K562 (cell line): ENCODE data around the gene SHANK1. TPM values are rescaled to one million over a fixed set of nuclear protein-coding genes. Genes with fewer than 3 reads are reported as not detected.
A peak's percentile ranks its signal among the peaks of the same experiment; 100 is the strongest.

ENCODE experiments used
- ATAC-seq: fragments of 200-7000 bp; cut with Tn5 transposase; 3 replicates; pipeline ENCODE4 v1.9.1; 2020; ENCODE audit warnings: moderate library complexity
- BruUV-seq: library from RNA; stranded (reverse); fragments of 400-500 nt; replicated peaks from 2 replicates; lab custom pipeline; 2021; lab: Mats Ljungman, UMichigan
- CTCF ChIA-PET: fragments of 300-600 bp; formaldehyde crosslinking; extraction: SDS; loops from one replicate; lab custom pipeline; 2021; ENCODE audit warnings: low intra/inter-chr PET ratio; lab: Yijun Ruan, JAX
- POLR2A ChIA-PET: fragments of 300-600, 350-650 bp; sonication (Branson Sonifier 250); formaldehyde crosslinking; extraction: SDS; loops from one replicate; lab custom pipeline; 2021; ENCODE audit warnings: antibody characterized with exemption, inconsistent platforms; lab: Yijun Ruan, JAX
- DNase-seq, 4 experiments: peaks; one replicate each; pipeline versions ENCODE4 v3.0.0 to v3.0.0-alpha.2; 2011 to 2018; ENCODE audit warnings: low spot score in 3 of 4, mixed read lengths in 3 of 4; ENCODE audit errors: extremely low read depth in 1 of 4
- FAIRE-seq: peaks from 2 replicates; lab custom pipeline; 2011; peaks lifted over from hg19 to GRCh38; lab: Jason Lieb, UNC
- H2AFZ ChIP-seq: 2 replicates; pipeline ENCODE4 v1.6.0; 2011; ENCODE audit warnings: low read depth, low read length, control low read depth, inconsistent platforms
- H3K27ac ChIP-seq: fragments of 200-600 bp; 3 replicates; pipeline ENCODE4 v1.8.0; 2011; ENCODE audit warnings: low read depth, mild to moderate bottlenecking, control low read depth, inconsistent platforms, low read length, moderate library complexity, mixed read lengths; ENCODE audit errors: extremely low read depth
- H3K27me3 ChIP-seq, 2 experiments: fragments of 300-600 bp in 1 of 2; 2 replicates in 1 of 2; 3 replicates in 1 of 2; pipeline versions ENCODE4 v1.6.0 to v1.8.0; 2011; ENCODE audit warnings: inconsistent platforms in 2 of 2, low read length in 2 of 2, mild to moderate bottlenecking in 1 of 2, mixed read lengths in 1 of 2, moderate library complexity in 1 of 2; ENCODE audit not compliant: control insufficient read depth in 2 of 2, insufficient read depth in 2 of 2
- H3K36me3 ChIP-seq: fragments of 300-600 bp; 3 replicates; pipeline ENCODE4 v1.8.0; 2011; ENCODE audit warnings: mild to moderate bottlenecking, low read length, inconsistent platforms; ENCODE audit not compliant: control insufficient read depth, insufficient read depth
- H3K4me1 ChIP-seq, 2 experiments: fragments of 200-600 bp in 1 of 2; replicated peaks in 1 of 2; 2 replicates in 1 of 2; 3 replicates in 1 of 2; pipeline versions ENCODE4 v1.5.1 to v1.8.0; 2011; ENCODE audit warnings: inconsistent platforms in 2 of 2, low read length in 2 of 2, mild to moderate bottlenecking in 1 of 2, mixed read lengths in 1 of 2, moderate library complexity in 1 of 2; ENCODE audit not compliant: control insufficient read depth in 2 of 2, insufficient read depth in 2 of 2
- H3K4me2 ChIP-seq: 2 replicates; pipeline ENCODE4 v1.6.1; 2011; ENCODE audit warnings: low read length, control low read depth, inconsistent platforms, mixed read lengths; ENCODE audit not compliant: insufficient read depth
- H3K4me3 ChIP-seq: fragments of 200-600 bp; sonication (generic), shearing (Covaris generic); 2 replicates; pipeline ENCODE4 v1.5.1; 2016; ENCODE audit warnings: control low read depth, inconsistent platforms
- H3K79me2 ChIP-seq: fragments of 200-600 bp; 3 replicates; pipeline ENCODE4 v1.8.0; 2011; ENCODE audit warnings: low read length, inconsistent platforms; ENCODE audit not compliant: control insufficient read depth, insufficient read depth
- H3K9ac ChIP-seq, 2 experiments: 2 replicates each; pipeline versions ENCODE4 v1.6.0 to v1.6.1; 2011; ENCODE audit warnings: low read depth in 2 of 2, low read length in 2 of 2, control low read depth in 1 of 2, inconsistent platforms in 1 of 2, mild to moderate bottlenecking in 1 of 2, mixed read lengths in 1 of 2; ENCODE audit not compliant: insufficient read depth in 1 of 2
- H3K9me1 ChIP-seq: one replicate; pipeline ENCODE4 v1.6.0; 2011; ENCODE audit warnings: inconsistent platforms, mild to moderate bottlenecking, low read length, moderate library complexity; ENCODE audit not compliant: control insufficient read depth, insufficient read depth
- H3K9me3 ChIP-seq: replicated peaks from 2 replicates; pipeline ENCODE4 v1.5.1; 2011; ENCODE audit warnings: low read depth, low read length, inconsistent platforms; ENCODE audit not compliant: control insufficient read depth, insufficient read depth
- H4K20me1 ChIP-seq: replicated peaks from 2 replicates; pipeline ENCODE4 v1.6.1; 2011; ENCODE audit warnings: low read length, inconsistent platforms, mixed read lengths; ENCODE audit not compliant: control insufficient read depth, insufficient read depth
- BMI1 ChIP-seq: fragments of 150-350 bp; IDR thresholded peaks from 2 replicates; pipeline ENCODE4 v1.6.1; 2014; ENCODE audit warnings: low read length
- BRD4 ChIP-seq: fragments of 200-600 bp; sonication (generic); IDR thresholded peaks from 2 replicates; pipeline ENCODE4 v1.6.1; 2017; ENCODE audit warnings: inconsistent platforms
- FOXP1 ChIP-seq: sonication (generic); formaldehyde crosslinking; IDR thresholded peaks from 2 replicates; pipeline ENCODE4 v1.8.0; 2022; ENCODE audit warnings: mild to moderate bottlenecking, missing genetic modification reagents
- HDGF ChIP-seq: fragments of 450-650 bp; IDR thresholded peaks from 2 replicates; pipeline ENCODE4 v1.6.1; 2016
- MTF1 ChIP-seq: fragments of 250-450 bp; sonication (Bioruptor Pico); IDR thresholded peaks from 2 replicates; pipeline ENCODE4 v1.9.0; 2021; ENCODE audit warnings: moderate library complexity, mild to moderate bottlenecking, inconsistent platforms, borderline replicate concordance
- MYBL2 ChIP-seq, 2 experiments: fragments of 450-650 bp in 1 of 2; sonication (generic) in 1 of 2; formaldehyde crosslinking in 1 of 2; IDR thresholded peaks; 2 replicates each; pipeline versions ENCODE4 v1.6.1 to v1.8.1; 2017 to 2022; ENCODE audit warnings: borderline replicate concordance in 1 of 2, inconsistent platforms in 1 of 2, low read depth in 1 of 2, mild to moderate bottlenecking in 1 of 2, missing genetic modification reagents in 1 of 2, moderate library complexity in 1 of 2
- POLR2G ChIP-seq: fragments of 200-400 bp; formaldehyde crosslinking; IDR thresholded peaks from 2 replicates; pipeline ENCODE4 v1.6.1; 2017; ENCODE audit warnings: low read depth, mild to moderate bottlenecking, antibody characterized with exemption, low read length, moderate library complexity
- ZBTB2 ChIP-seq: fragments of 450-650 bp; IDR thresholded peaks from 2 replicates; pipeline ENCODE4 v1.6.1; 2016; ENCODE audit warnings: antibody characterized with exemption
- ZFP91 ChIP-seq: sonication (generic); formaldehyde crosslinking; IDR thresholded peaks from 2 replicates; pipeline ENCODE4 v1.8.0; 2022; ENCODE audit warnings: mild to moderate bottlenecking, missing genetic modification reagents
- ZNF431 ChIP-seq: sonication (generic); formaldehyde crosslinking; IDR thresholded peaks from 2 replicates; pipeline ENCODE4 v1.8.0; 2022; ENCODE audit warnings: mild to moderate bottlenecking, missing genetic modification reagents
- WGBS: fragments of 100-300 bp; shearing (Covaris generic); methylation state at CpG from one replicate; pipeline ENCODE4 v1.1.6; 2016; ENCODE audit warnings: low coverage, mixed read lengths; ENCODE audit not compliant: insufficient coverage; ENCODE audit errors: missing lambda C conversion rate; 5-methylcytosine and 5-hydroxymethylcytosine counted together
- in situ Hi-C: fragments of 300-500 bp; cut with MboI; formaldehyde crosslinking; loops from 4 replicates; pipeline ENCODE4 v1.15.0; 2018; ENCODE audit warnings: inconsistent platforms, mixed read lengths
- intact Hi-C: fragments of 100-400 bp; cut with micrococcal nuclease; formaldehyde crosslinking; loops from 2 replicates; pipeline ENCODE4 v1.14.2; 2022
- polyA plus RNA-seq, 8 experiments: library from polyadenylated mRNA; depleted of rRNA in 4 of 8; stranded (reverse) in 5 of 8; unstranded in 3 of 8; fragments of >200 nt; fragmentation: Nextera tagmentation in 2 of 8; fragmentation: Illumina TruSeq in 1 of 8; extraction: Ambion mirVana in 2 of 8; extraction: Trizol in 1 of 8; gene quantifications; 2 replicates each; pipeline versions ENCODE4 v1.2.1 to v1.2.3, GENCODE V29; 2011 to 2014; ENCODE audit warnings: inconsistent platforms in 1 of 8, missing spikeins in 1 of 8
- total RNA-seq, 7 experiments: library from RNA; depleted of rRNA in 6 of 7; stranded (reverse); fragments of >200 nt in 6 of 7; fragmentation: Illumina TruSeq in 2 of 7; extraction: Trizol in 2 of 7; gene quantifications; 2 replicates each; pipeline versions ENCODE4 v1.2.1 to v1.2.3, GENCODE V29; 2011 to 2021; ENCODE audit warnings: low replicate concordance in 1 of 7
- TF ChIP-seq, protein P1 (sequence below): fragments of 250-450 bp; sonication (Bioruptor Pico); IDR thresholded peaks from 2 replicates; pipeline ENCODE4 v1.5.0; 2020; ENCODE audit warnings: mild to moderate bottlenecking
- TF ChIP-seq, protein P2 (sequence below): fragments of 450-650 bp; formaldehyde crosslinking; IDR thresholded peaks from 2 replicates; pipeline ENCODE4 v1.4.0; 2020; ENCODE audit warnings: mild to moderate bottlenecking, moderate library complexity

SHANK1 gene
- total and polyA plus RNA-seq, 9 of the 15 experiments (the other 6 are each of a cell fraction or from before 2014, with no cell fraction given): 0.33 to 1.3 (median 0.55) TPM; not detected in 2

GRCh38 chr19:50741179-50741933 is 21.8 kb upstream of the SHANK1 start (continued):
- TF ChIP-seq ZBTB2: no peak; the same call in 1 of the 2 replicates
- TF ChIP-seq BRD4: no peak

DNA sequence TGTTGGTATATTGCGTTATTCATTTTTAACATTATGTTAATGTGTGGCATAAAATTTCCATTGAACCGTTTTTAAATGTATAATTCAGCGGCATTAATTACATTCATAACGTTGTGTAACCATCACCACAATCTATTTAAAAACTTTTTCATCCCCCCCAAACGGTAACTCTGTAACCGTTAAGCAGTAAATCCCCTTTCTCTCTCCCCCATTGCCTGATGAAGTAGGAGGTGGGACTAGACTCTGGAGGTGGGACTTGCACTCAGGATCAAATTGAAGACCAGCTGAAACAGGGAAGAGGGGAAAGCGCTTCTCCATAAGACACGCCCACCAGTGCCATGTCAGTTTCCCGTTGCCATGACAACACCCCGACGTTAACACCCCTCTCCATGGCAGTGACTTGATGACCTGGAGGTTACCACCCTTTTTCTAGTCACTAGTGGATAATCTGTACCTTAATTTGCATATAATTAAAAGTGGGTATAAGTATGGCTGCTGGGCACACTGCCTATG is 20.4 kb upstream of the SHANK1 start:
- Histone ChIP-seq H3K36me3 (no peaks in the 10 kb centered on the region), H3K4me2 (peak overlapping the region; percentile 57), H3K4me1 (peaks cover 55 to 59% of the 10 kb centered on the region in 2 experiments), H3K9ac (peak overlapping the region in 1 of 2 experiments; percentile 36; a peak in 2 of 4 replicates), H4K20me1 (no peaks in the 10 kb centered on the region), H3K9me1 (no peaks in the 10 kb centered on the region), H3K9me3 (no peaks in the 10 kb centered on the region), H3K27ac (peak overlapping the region; percentile 49), H2AFZ (peak overlapping the region; percentile 84), H3K79me2 (no peaks in the 10 kb centered on the region), H3K27me3 (no peaks in the 10 kb centered on the region), H3K4me3 (no peak overlapping the region)
- FAIRE-seq (peak; percentile 83), DNase-seq (peak in 2 of 4 experiments; percentile 62 to 82), ATAC-seq (peak; percentile 40)
- in situ Hi-C loops: no loop called here
- no TSS peak for BruUV-seq
- 16% methylated on average over 11 of the region's 11 CpGs for WGBS
- ChIA-PET POLR2A (interaction anchor here (0.7 to 1.5 kb wide), 3 partner anchors 10 to 12 kb away, joined by 4 to 7 read pairs (median 5); no protein-coding TSS in a partner anchor), CTCF (no interaction called here)
- intact Hi-C loops: no loop called here
- no peak for TF ChIP-seq ZNF431 (CRISPR knock-in tag)
- no peak for TF ChIP-seq ZFP91 (CRISPR knock-in tag)
- TF ChIP-seq FOXP1 (CRISPR knock-in tag): no peak
- TF ChIP-seq MYBL2 (IDR thresholded peaks at IDR 0.05; ENCODE audit: low read depth): 0 out of 2 replicates have a peak, but pooled peaks have one; percentile 14
- TF ChIP-seq MYBL2 (CRISPR knock-in tag; IDR thresholded peaks at IDR 0.05; ENCODE audit: borderline replicate concordance): no peak
- TF ChIP-seq, protein P1, sequence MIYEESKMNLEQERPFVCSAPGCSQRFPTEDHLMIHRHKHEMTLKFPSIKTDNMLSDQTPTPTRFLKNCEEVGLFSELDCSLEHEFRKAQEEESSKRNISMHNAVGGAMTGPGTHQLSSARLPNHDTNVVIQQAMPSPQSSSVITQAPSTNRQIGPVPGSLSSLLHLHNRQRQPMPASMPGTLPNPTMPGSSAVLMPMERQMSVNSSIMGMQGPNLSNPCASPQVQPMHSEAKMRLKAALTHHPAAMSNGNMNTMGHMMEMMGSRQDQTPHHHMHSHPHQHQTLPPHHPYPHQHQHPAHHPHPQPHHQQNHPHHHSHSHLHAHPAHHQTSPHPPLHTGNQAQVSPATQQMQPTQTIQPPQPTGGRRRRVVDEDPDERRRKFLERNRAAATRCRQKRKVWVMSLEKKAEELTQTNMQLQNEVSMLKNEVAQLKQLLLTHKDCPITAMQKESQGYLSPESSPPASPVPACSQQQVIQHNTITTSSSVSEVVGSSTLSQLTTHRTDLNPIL: no peak
- TF ChIP-seq MTF1 (CRISPR knock-in tag): no peak
- 0 out of 2 replicates have a peak, but pooled peaks have one; percentile 16 for TF ChIP-seq HDGF
- TF ChIP-seq, protein P2, sequence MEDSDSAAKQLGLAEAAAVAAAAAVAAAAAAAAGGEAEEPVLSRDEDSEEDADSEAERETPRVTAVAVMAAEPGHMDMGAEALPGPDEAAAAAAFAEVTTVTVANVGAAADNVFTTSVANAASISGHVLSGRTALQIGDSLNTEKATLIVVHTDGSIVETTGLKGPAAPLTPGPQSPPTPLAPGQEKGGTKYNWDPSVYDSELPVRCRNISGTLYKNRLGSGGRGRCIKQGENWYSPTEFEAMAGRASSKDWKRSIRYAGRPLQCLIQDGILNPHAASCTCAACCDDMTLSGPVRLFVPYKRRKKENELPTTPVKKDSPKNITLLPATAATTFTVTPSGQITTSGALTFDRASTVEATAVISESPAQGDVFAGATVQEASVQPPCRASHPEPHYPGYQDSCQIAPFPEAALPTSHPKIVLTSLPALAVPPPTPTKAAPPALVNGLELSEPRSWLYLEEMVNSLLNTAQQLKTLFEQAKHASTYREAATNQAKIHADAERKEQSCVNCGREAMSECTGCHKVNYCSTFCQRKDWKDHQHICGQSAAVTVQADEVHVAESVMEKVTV (CRISPR knock-in tag): no peak
- TF ChIP-seq POLR2G: no peak
- peak; percentile 97 for TF ChIP-seq BMI1
